ENCODE measurements around the gene SLC35B1.
"Not testable (repeated sequence)": the region's sequence is repeated elsewhere in the genome, so short reads cannot be mapped to it uniquely, and the experiment has no call there.

SLC35B1 gene

GRCh38 chr17:49673679-49674078 lies 34.1 kb downstream of the SLC35B1 start:
- in situ Hi-C loops (cut with HindIII; ENCODE audit: low sequenced_read_pairs): not testable (repeated sequence)

- in situ Hi-C loops (cut with HindIII; ENCODE audit: low sequenced_read_pairs): no loop called here
Observed at GRCh38 chr17:49670641-49671040, 37.1 kb downstream of the SLC35B1 start.

GRCh38 chr17:49670002-49670401 lies 37.8 kb downstream of the SLC35B1 start:
- in situ Hi-C loops (cut with HindIII; ENCODE audit: low sequenced_read_pairs): no loop called here

GRCh38 chr17:49667854-49668253 lies 39.9 kb downstream of the SLC35B1 start:
- in situ Hi-C loops (cut with HindIII; ENCODE audit: low sequenced_read_pairs): no loop called here

- in situ Hi-C loops (cut with HindIII; ENCODE audit: low sequenced_read_pairs): no loop called here
Observed at GRCh38 chr17:49664706-49665211, 43.0 kb downstream of the SLC35B1 start.

- in situ Hi-C loops (cut with HindIII; ENCODE audit: low sequenced_read_pairs): no loop called here
Observed at GRCh38 chr17:49659661-49660382, 47.9 kb downstream of the SLC35B1 start.

- in situ Hi-C loops (cut with HindIII; ENCODE audit: low sequenced_read_pairs): no loop called here
Observed at GRCh38 chr17:49656247-49656646, 51.5 kb downstream of the SLC35B1 start.
